Naive thymus-derived CD4-positive, alpha-beta T cell (primary cell): Measurements from ENCODE around the gene SLC38A2. TPM values are rescaled to one million over a fixed set of nuclear protein-coding genes. Genes with fewer than 3 reads are reported as not detected.

ENCODE experiments used
- ATAC-seq: fragments of 150-1000 bp; cut with Tn5 transposase; 2 replicates; pipeline ENCODE4 v1.10.0; 2021; ENCODE audit warnings: mild to moderate bottlenecking, moderate library complexity
- CTCF ChIA-PET: fragments of 350-600 bp; sonication (Branson Sonifier 250); formaldehyde crosslinking; loops from one replicate; lab custom pipeline; 2021; ENCODE audit warnings: antibody characterized with exemption; lab: Charles Lee
- POLR2A ChIA-PET: fragments of 350-600 bp; sonication (Branson Sonifier 250); formaldehyde crosslinking; loops from one replicate; lab custom pipeline; 2021; ENCODE audit warnings: antibody characterized with exemption, inconsistent platforms; lab: Charles Lee
- DNase-seq, 9 donors: peaks; one replicate each; pipeline versions ENCODE4 v3.0.0 to v3.0.0-alpha.2; 2020 to 2022; ENCODE audit warnings: mixed read lengths in 1 of 9
- H3K27ac ChIP-seq: one replicate; pipeline ENCODE4 v1.7.0; 2013; ENCODE audit warnings: mild to moderate bottlenecking, low read depth, low read length, moderate library complexity
- H3K27me3 ChIP-seq, 2 donors: one replicate each; pipeline ENCODE4 v1.7.0; 2013; ENCODE audit warnings: low read length in 2 of 2, mild to moderate bottlenecking in 2 of 2, moderate library complexity in 2 of 2; ENCODE audit not compliant: control insufficient read depth in 2 of 2, insufficient read depth in 2 of 2
- H3K36me3 ChIP-seq, 3 experiments: 1 replicate in 2 of 3; 2 replicates in 1 of 3; pipeline ENCODE4 v1.7.0; 2013; ENCODE audit warnings: low read length in 3 of 3, mild to moderate bottlenecking in 3 of 3, moderate library complexity in 1 of 3; ENCODE audit not compliant: insufficient read depth in 3 of 3, control insufficient read depth in 2 of 3
- H3K4me1 ChIP-seq, 2 donors: one replicate each; pipeline ENCODE4 v1.7.0; 2013; ENCODE audit warnings: low read length in 2 of 2, mild to moderate bottlenecking in 2 of 2, moderate library complexity in 1 of 2; ENCODE audit not compliant: control insufficient read depth in 2 of 2, insufficient read depth in 2 of 2
- H3K4me3 ChIP-seq: 2 replicates; pipeline ENCODE4 v1.7.0; 2013; ENCODE audit warnings: mild to moderate bottlenecking, low read length
- H3K9me3 ChIP-seq, 3 experiments: 1 replicate in 2 of 3; 2 replicates in 1 of 3; pipeline ENCODE4 v1.7.0; 2013; ENCODE audit warnings: low read length in 3 of 3; ENCODE audit not compliant: control insufficient read depth in 2 of 3
- H3K27ac Mint-ChIP-seq, 9 donors: one replicate each; pipeline ENCODE4 v1.8.0; 2020 to 2022; ENCODE audit warnings: mixed read lengths in 9 of 9, mild to moderate bottlenecking in 8 of 9, moderate library complexity in 5 of 9, inconsistent platforms in 2 of 9
- H3K27me3 Mint-ChIP-seq, 5 donors: one replicate each; pipeline ENCODE4 v1.8.0; 2021 to 2022; ENCODE audit warnings: mixed read lengths in 5 of 5, mild to moderate bottlenecking in 1 of 5
- H3K36me3 Mint-ChIP-seq, 5 donors: one replicate each; pipeline ENCODE4 v1.8.0; 2020 to 2022; ENCODE audit warnings: mixed read lengths in 5 of 5, mild to moderate bottlenecking in 3 of 5, inconsistent platforms in 1 of 5
- H3K4me1 Mint-ChIP-seq, 7 donors: one replicate each; pipeline ENCODE4 v1.8.0; 2020 to 2022; ENCODE audit warnings: mixed read lengths in 7 of 7, mild to moderate bottlenecking in 3 of 7, inconsistent platforms in 1 of 7
- H3K4me3 Mint-ChIP-seq, 10 donors: one replicate each; pipeline ENCODE4 v1.8.0; 2020 to 2022; ENCODE audit warnings: mild to moderate bottlenecking in 10 of 10, mixed read lengths in 10 of 10, moderate library complexity in 6 of 10, inconsistent platforms in 2 of 10
- H3K9me3 Mint-ChIP-seq, 11 donors: one replicate each; pipeline ENCODE4 v1.8.0; 2020 to 2022; ENCODE audit warnings: mixed read lengths in 11 of 11, mild to moderate bottlenecking in 4 of 11, inconsistent platforms in 1 of 11, moderate library complexity in 1 of 11
- intact Hi-C, 2 donors: fragments of 100-400 bp; cut with micrococcal nuclease; formaldehyde crosslinking; loops; one replicate each; pipeline ENCODE4 v1.15.1; 2023
- polyA plus RNA-seq, 2 donors: library from polyadenylated mRNA; unstranded; fragments of 300-500 nt; fragmentation: Illumina TruSeq; gene quantifications; one replicate each; pipeline ENCODE4 v1.2.3, GENCODE V29; 2021
- total RNA-seq, 6 experiments: library from RNA in 5 of 6; stranded (reverse) in 5 of 6; gene quantifications; 1 replicate in 5 of 6; 2 replicates in 1 of 6; pipeline ENCODE4 v1.2.3 and lab custom pipeline; 2021 to 2026

SLC38A2 gene
- total and polyA plus RNA-seq, 7 experiments from 2014 or later = 61.5 to 269 (median 172) TPM

DNA sequence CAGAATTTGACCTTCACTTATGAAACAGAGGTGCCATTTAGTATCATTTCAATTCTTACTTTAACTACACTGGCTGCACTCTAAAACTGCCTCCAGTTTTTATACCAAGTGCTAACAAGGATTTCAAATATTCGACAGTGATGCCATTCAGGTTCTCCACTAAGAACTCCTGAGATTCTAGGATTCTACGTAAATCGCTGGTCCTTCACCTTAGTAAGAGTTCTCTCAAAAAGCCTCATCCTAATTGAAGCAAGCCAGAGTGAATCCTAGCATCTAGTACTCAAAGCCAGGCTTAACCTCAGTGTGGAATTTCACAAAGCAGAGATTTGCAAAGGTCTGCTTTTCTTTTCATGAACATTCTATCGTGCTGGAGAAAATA, 3.5 kb downstream of the SLC38A2 start:
- Histone ChIP-seq H3K27ac (peak overlapping the region; percentile 89), H3K4me3 (no peak overlapping the region), H3K4me1 (peaks cover 44 to 55% of the 10 kb centered on the region in 2 donors), H3K36me3 (peaks cover 30 to 71% (median 42%) of the 10 kb centered on the region in 3 experiments), H3K27me3 (no peaks in the 10 kb centered on the region), H3K9me3 (no peaks in the 10 kb centered on the region)
- Mint-ChIP-seq H3K9me3 (peaks cover 0 to 13% (median 0%) of the 10 kb centered on the region in 11 donors), H3K36me3 (peaks cover 9 to 54% (median 49%) of the 10 kb centered on the region in 5 donors), H3K27me3 (peaks cover 0 to 11% (median 0%) of the 10 kb centered on the region in 5 donors), H3K4me1 (peaks cover 36 to 74% (median 69%) of the 10 kb centered on the region in 7 donors), H3K4me3 (peak overlapping the region; percentile 29 to 98 (median 94)), H3K27ac (peak overlapping the region in 8 of 9 donors; percentile 41 to 99 (median 90))
- ChIA-PET POLR2A (interaction anchor here (0.7 to 2.3 kb wide), 5 partner anchors 13 to 92 kb away, joined by 3 to 14 read pairs (median 3); no protein-coding TSS in a partner anchor), CTCF (no interaction called here)
- no peak for ATAC-seq
- intact Hi-C loops = loop anchor here (1.0 to 5.0 kb wide), 2 partner anchors 8 to 217 kb away; no protein-coding TSS in a partner anchor
- DNase-seq = no peak

DNA sequence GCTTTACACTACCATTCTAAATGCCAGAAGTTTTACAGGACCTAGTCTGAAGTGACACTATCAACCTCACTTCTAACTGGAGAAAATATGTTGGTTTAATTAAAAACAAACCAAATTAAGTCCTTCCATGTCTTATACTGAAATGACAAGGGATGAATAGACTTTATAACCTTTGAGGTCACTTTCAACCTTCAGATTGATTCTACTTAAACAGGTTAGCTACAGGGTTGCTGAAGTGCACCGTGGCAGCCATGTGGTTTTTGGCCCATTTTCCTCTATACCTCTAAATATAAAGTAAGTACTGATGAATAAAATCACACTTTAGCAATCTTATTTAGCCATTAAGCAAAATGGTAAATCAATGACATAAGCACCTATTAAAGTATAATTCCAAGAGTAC, 3.9 kb downstream of the SLC38A2 start:
- Mint-ChIP-seq H3K9me3 (peaks cover 0 to 13% (median 0%) of the 10 kb centered on the region in 11 donors), H3K4me3 (peak overlapping the region; percentile 12 to 98 (median 94)), H3K27ac (peak overlapping the region; percentile 55 to 99 (median 82)), H3K27me3 (peaks cover 0 to 11% (median 0%) of the 10 kb centered on the region in 5 donors), H3K4me1 (peaks cover 35 to 74% (median 69%) of the 10 kb centered on the region in 7 donors), H3K36me3 (peaks cover 9 to 58% (median 53%) of the 10 kb centered on the region in 5 donors)
- ChIA-PET CTCF (no interaction called here), POLR2A (interaction anchor here (0.7 to 2.3 kb wide), 7 partner anchors 12 to 289 kb away, joined by 3 to 14 read pairs (median 3); no protein-coding TSS in a partner anchor)
- Histone ChIP-seq H3K4me1 (peaks cover 41 to 52% of the 10 kb centered on the region in 2 donors), H3K27ac (peak overlapping the region; percentile 89), H3K36me3 (peaks cover 34 to 75% (median 45%) of the 10 kb centered on the region in 3 experiments), H3K27me3 (no peaks in the 10 kb centered on the region), H3K9me3 (no peaks in the 10 kb centered on the region), H3K4me3 (peak overlapping the region; percentile 13)
- intact Hi-C loops = loop anchor here (1.0 to 5.0 kb wide), 2 partner anchors 7 to 216 kb away; no protein-coding TSS in a partner anchor
- ATAC-seq (no peak), DNase-seq (no peak)

DNA sequence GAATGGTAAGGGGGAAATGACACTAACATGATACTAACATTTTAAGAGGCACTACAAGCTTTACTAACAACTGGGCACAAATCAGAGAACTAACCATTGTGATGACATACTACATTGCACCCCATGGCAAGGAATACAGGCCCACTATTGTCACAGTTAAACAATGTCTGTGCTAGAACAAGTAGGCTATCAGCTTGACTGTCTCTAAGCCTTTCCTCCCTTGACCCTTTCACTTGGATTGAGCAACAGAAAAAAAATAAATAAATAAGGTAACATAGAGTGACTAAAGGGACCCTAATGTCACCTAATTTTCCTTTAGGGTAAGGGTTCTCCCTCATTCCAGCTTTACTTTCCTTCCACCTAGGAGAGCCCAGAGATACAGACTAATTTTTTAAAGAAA, 4.4 kb downstream of the SLC38A2 start:
- ATAC-seq (no peak), DNase-seq (no peak)
- Histone ChIP-seq H3K27ac (peak overlapping the region; percentile 89), H3K27me3 (no peaks in the 10 kb centered on the region), H3K9me3 (no peaks in the 10 kb centered on the region), H3K4me1 (peaks cover 41 to 52% of the 10 kb centered on the region in 2 donors), H3K36me3 (peaks cover 40 to 80% (median 47%) of the 10 kb centered on the region in 3 experiments), H3K4me3 (peak overlapping the region; percentile 13)
- POLR2A ChIA-PET = interaction anchor here (0.7 to 2.3 kb wide), 8 partner anchors 9 to 294 kb away, joined by 3 to 14 read pairs (median 4); no protein-coding TSS in a partner anchor
- Mint-ChIP-seq H3K36me3 (peaks cover 11 to 59% (median 58%) of the 10 kb centered on the region in 5 donors), H3K4me1 (peaks cover 37 to 78% (median 73%) of the 10 kb centered on the region in 7 donors), H3K4me3 (peak overlapping the region; percentile 64 to 98 (median 94)), H3K27ac (peak overlapping the region; percentile 55 to 91 (median 75)), H3K27me3 (peaks cover 0 to 11% (median 0%) of the 10 kb centered on the region in 5 donors), H3K9me3 (peaks cover 0 to 13% (median 0%) of the 10 kb centered on the region in 11 donors)
- intact Hi-C loops = loop anchor here in 1 of 2 donors (5.0 kb wide), 1 partner anchor 216 kb away; no protein-coding TSS in a partner anchor
- CTCF ChIA-PET = interaction anchor here (0.6 to 1.9 kb wide), 4 partner anchors 13 to 99 kb away, joined by 3 to 5 read pairs (median 3); partner anchors contain the start of gene SLC38A1

DNA sequence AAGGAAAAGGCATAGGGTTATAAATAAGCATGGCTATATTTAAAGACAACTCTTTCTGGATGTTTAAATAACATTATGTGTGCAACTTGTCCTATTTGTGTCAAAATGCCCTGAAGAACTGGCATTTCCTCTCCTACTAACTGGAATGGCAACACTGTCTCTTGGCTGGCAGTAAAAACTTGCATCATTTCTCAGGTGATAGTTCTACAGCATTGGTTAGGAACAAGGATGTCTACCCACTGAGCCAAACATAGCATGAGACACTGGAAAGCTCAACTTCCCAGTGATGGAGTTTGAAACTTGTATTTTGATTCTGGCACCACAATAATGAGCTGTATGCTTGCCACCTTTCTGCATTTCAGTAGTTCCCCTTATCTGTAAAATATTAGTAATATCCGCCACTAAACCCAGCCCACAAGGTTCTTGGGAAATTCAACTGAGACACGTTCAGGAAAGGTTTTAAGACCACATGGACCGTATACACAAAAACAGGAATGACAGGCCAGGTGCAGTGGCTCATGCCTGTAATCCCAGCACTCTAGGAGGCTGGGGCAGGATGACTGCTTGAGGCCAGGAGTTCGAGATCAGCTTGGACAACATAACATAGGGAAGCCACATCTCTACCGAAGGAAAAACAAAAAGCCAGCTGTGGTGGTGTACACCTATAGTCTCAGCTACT, 5.1 kb downstream of the SLC38A2 start:
- Histone ChIP-seq H3K4me1 (peaks cover 41 to 52% of the 10 kb centered on the region in 2 donors), H3K9me3 (no peaks in the 10 kb centered on the region), H3K27me3 (no peaks in the 10 kb centered on the region), H3K36me3 (peaks cover 46 to 86% (median 52%) of the 10 kb centered on the region in 3 experiments), H3K27ac (peak overlapping the region; percentile 89), H3K4me3 (no peak overlapping the region)
- DNase-seq (no peak), ATAC-seq (no peak)
- ChIA-PET POLR2A (interaction anchor here (0.7 to 2.3 kb wide), 7 partner anchors 10 to 294 kb away, joined by 3 to 14 read pairs (median 5); no protein-coding TSS in a partner anchor), CTCF (interaction anchor here (0.6 to 1.9 kb wide), 5 partner anchors 12 to 98 kb away, joined by 3 to 5 read pairs (median 3); partner anchors contain the start of gene SLC38A1)
- peaks cover 0 to 11% (median 0%) of the 10 kb centered on the region in 5 donors for H3K27me3 Mint-ChIP-seq
- peak overlapping the region; percentile 55 to 91 (median 75) for H3K27ac Mint-ChIP-seq
- intact Hi-C loops = loop anchor here in 1 of 2 donors (5.0 kb wide), 1 partner anchor 215 kb away; no protein-coding TSS in a partner anchor
- peak overlapping the region; percentile 64 to 98 (median 94) for H3K4me3 Mint-ChIP-seq
- H3K4me1 Mint-ChIP-seq = peaks cover 41 to 84% (median 79%) of the 10 kb centered on the region in 7 donors
- H3K36me3 Mint-ChIP-seq = peaks cover 16 to 65% (median 63%) of the 10 kb centered on the region in 5 donors
- H3K9me3 Mint-ChIP-seq = peaks cover 0 to 12% (median 0%) of the 10 kb centered on the region in 11 donors

DNA sequence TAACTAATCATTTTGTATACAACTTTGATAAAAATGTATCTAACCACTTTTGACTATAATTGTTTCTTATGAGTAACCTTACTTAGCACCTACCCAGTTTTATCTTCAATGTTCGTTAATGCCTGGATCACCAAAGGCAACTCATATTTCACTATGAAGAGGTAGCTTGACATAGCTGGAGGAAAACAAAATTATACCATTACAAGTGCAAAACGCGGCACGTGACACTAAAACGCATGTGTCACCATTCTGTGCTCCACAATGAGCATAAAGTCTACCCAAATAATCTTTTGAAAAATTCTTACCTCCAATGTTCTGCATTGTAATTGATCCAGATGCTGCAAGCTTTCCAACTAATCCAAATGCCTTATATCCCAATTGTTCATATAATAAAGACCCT, 5.8 kb downstream of the SLC38A2 start:
- Mint-ChIP-seq H3K36me3 (peaks cover 22 to 72% (median 67%) of the 10 kb centered on the region in 5 donors), H3K27ac (peak overlapping the region in 4 of 9 donors; percentile 61 to 91 (median 78)), H3K4me3 (peak overlapping the region in 4 of 10 donors; percentile 79 to 98 (median 97)), H3K4me1 (peaks cover 47 to 92% (median 86%) of the 10 kb centered on the region in 7 donors), H3K27me3 (peaks cover 0 to 7% (median 0%) of the 10 kb centered on the region in 5 donors), H3K9me3 (peaks cover 0 to 8% (median 0%) of the 10 kb centered on the region in 11 donors)
- no peak for ATAC-seq
- DNase-seq = no peak
- POLR2A ChIA-PET = interaction anchor here (0.9 to 2.1 kb wide), 3 partner anchors 8 to 98 kb away, joined by 3 to 9 read pairs (median 7); partner anchors contain the start of gene SLC38A1
- no peak overlapping the region for H3K4me3 ChIP-seq
- intact Hi-C loops = loop anchor here in 1 of 2 donors (5.0 kb wide), 1 partner anchor 214 kb away; no protein-coding TSS in a partner anchor
- CTCF ChIA-PET = interaction anchor here (0.6 to 1.9 kb wide), 2 partner anchors 88 to 97 kb away, joined by 3 to 5 read pairs; partner anchors contain the start of gene SLC38A1
- peaks cover 41 to 56% of the 10 kb centered on the region in 2 donors for H3K4me1 ChIP-seq
- no peaks in the 10 kb centered on the region for H3K9me3 ChIP-seq
- peaks cover 52 to 86% (median 53%) of the 10 kb centered on the region in 3 experiments for H3K36me3 ChIP-seq
- H3K27ac ChIP-seq = peak overlapping the region; percentile 89
- H3K27me3 ChIP-seq = no peaks in the 10 kb centered on the region
